ENCODE results near the gene SLC7A6.

SLC7A6 gene

GRCh38 chr16:68310774-68311511, 46.6 kb downstream of the SLC7A6 start, which contains the start of the genes PRMT7 and SLC7A6OS:
Gene PRMT7, plus strand, starts transcription at chr16:68311019. Its CDS starts 4,961 bp downstream, at chr16:68315980.
Gene SLC7A6OS, minus strand, starts transcription at chr16:68310946. Its CDS starts 20 bp downstream, at chr16:68310926.
- no peak for FAIRE-seq

GRCh38 chr16:68313116-68313515, 48.8 kb downstream of the SLC7A6 start:
- no peak for FAIRE-seq

- no peak for FAIRE-seq
Observed at GRCh38 chr16:68319185-68319908, 55.0 kb downstream of the SLC7A6 start.

- no peak for FAIRE-seq
Observed at GRCh38 chr16:68324336-68324735, 60.0 kb downstream of the SLC7A6 start.

- FAIRE-seq, result no peak
Observed at GRCh38 chr16:68324780-68325357, 60.5 kb downstream of the SLC7A6 start.

GRCh38 chr16:68328151-68328859, 64.0 kb downstream of the SLC7A6 start:
- FAIRE-seq, result no peak

- no peak for FAIRE-seq
Observed at GRCh38 chr16:68328860-68329390, 64.6 kb downstream of the SLC7A6 start.

GRCh38 chr16:68331879-68332410, 67.6 kb downstream of the SLC7A6 start:
- FAIRE-seq, result no peak

- FAIRE-seq, result no peak
Observed at GRCh38 chr16:68332411-68333121, 68.2 kb downstream of the SLC7A6 start.

GRCh38 chr16:68335175-68335574, 70.8 kb downstream of the SLC7A6 start:
- no peak for FAIRE-seq

GRCh38 chr16:68338326-68339119, 74.2 kb downstream of the SLC7A6 start:
- no peak for FAIRE-seq

- FAIRE-seq, result no peak
Observed at GRCh38 chr16:68339214-68339613, 74.9 kb downstream of the SLC7A6 start.

- no peak for FAIRE-seq
Observed at GRCh38 chr16:68342620-68343019, 78.3 kb downstream of the SLC7A6 start.

- FAIRE-seq, result no peak
Observed at GRCh38 chr16:68343137-68343536, 78.8 kb downstream of the SLC7A6 start.

GRCh38 chr16:68344252-68344651, 79.9 kb downstream of the SLC7A6 start:
- no peak for FAIRE-seq

- no peak for FAIRE-seq
Observed at GRCh38 chr16:68345351-68345810, 81.1 kb downstream of the SLC7A6 start.

GRCh38 chr16:68345958-68346635, 81.8 kb downstream of the SLC7A6 start:
- no peak for FAIRE-seq

- no peak for FAIRE-seq
Observed at GRCh38 chr16:68346892-68347480, 82.7 kb downstream of the SLC7A6 start.

- FAIRE-seq, result no peak
Observed at GRCh38 chr16:68347605-68348004, 83.3 kb downstream of the SLC7A6 start.
